ENCODE results near the gene C1orf50.

GRCh38 chr1:42745851-42746250 is 21.2 kb upstream of the C1orf50 start:
- TF ChIP-seq SIN3A (IDR thresholded peaks at IDR 0.05; ENCODE audit: borderline replicate concordance, insufficient read depth, low read length) (no peak), REST (IDR thresholded peaks at IDR 0.05; ENCODE audit: insufficient read depth in 1 of 2, low read depth in 2 of 2, low read length in 2 of 2) (no peak)

All from PFSK-1 (cell line).